Common myeloid progenitor, CD34-positive (primary cell): ENCODE results near the gene C18orf32. TPM values are rescaled to one million over a fixed set of nuclear protein-coding genes. Genes with fewer than 3 reads are reported as not detected.

Source experiments
- CTCF ChIA-PET: fragments of 350-600 bp; sonication (Branson Sonifier 250); formaldehyde crosslinking; loops from one replicate; lab custom pipeline; 2021; ENCODE audit warnings: antibody characterized with exemption; lab: Charles Lee
- POLR2A ChIA-PET: fragments of 350-600 bp; sonication (Branson Sonifier 250); formaldehyde crosslinking; loops from one replicate; lab custom pipeline; 2021; ENCODE audit warnings: antibody characterized with exemption; lab: Charles Lee
- DNase-seq, 3 donors: peaks; one replicate each; pipeline versions ENCODE4 v3.0.0 to v3.0.0-alpha.2; 2013
- H3K27ac ChIP-seq, 2 experiments: 1 replicate in 1 of 2; 2 replicates in 1 of 2; pipeline ENCODE4 v1.7.0; 2013; ENCODE audit warnings: inconsistent platforms in 2 of 2, low read length in 2 of 2, mild to moderate bottlenecking in 2 of 2, low read depth in 1 of 2, moderate library complexity in 1 of 2; ENCODE audit not compliant: severe bottlenecking in 2 of 2, insufficient read depth in 1 of 2, poor library complexity in 1 of 2
- H3K27me3 ChIP-seq, 5 experiments: replicated peaks in 2 of 5; 1 replicate in 3 of 5; 2 replicates in 2 of 5; pipeline versions ENCODE4 v1.6.1 to v1.7.0; 2013; ENCODE audit warnings: low read length in 4 of 5, mild to moderate bottlenecking in 2 of 5, moderate library complexity in 2 of 5, inconsistent platforms in 1 of 5; ENCODE audit not compliant: insufficient read depth in 5 of 5, control insufficient read depth in 4 of 5
- H3K36me3 ChIP-seq, 4 experiments: 1 replicate in 2 of 4; 2 replicates in 2 of 4; pipeline versions ENCODE4 v1.6.1 to v1.7.0; 2013; ENCODE audit warnings: low read length in 3 of 4, control low read depth in 1 of 4, mild to moderate bottlenecking in 1 of 4; ENCODE audit not compliant: control insufficient read depth in 4 of 4, insufficient read depth in 4 of 4
- H3K4me1 ChIP-seq, 4 experiments: 1 replicate in 3 of 4; 2 replicates in 1 of 4; pipeline versions ENCODE4 v1.6.1 to v1.7.1; 2013; ENCODE audit warnings: low read length in 3 of 4, mild to moderate bottlenecking in 3 of 4, control low read depth in 1 of 4, inconsistent platforms in 1 of 4, moderate library complexity in 1 of 4; ENCODE audit not compliant: control insufficient read depth in 4 of 4, insufficient read depth in 4 of 4; ENCODE audit errors: control extremely low read depth in 1 of 4
- H3K4me3 ChIP-seq, 7 experiments: 1 replicate in 4 of 7; 2 replicates in 3 of 7; pipeline versions ENCODE4 v1.5.1 to v1.7.0; 2013; ENCODE audit warnings: mild to moderate bottlenecking in 7 of 7, low read length in 6 of 7, moderate library complexity in 6 of 7, inconsistent platforms in 2 of 7, low read depth in 2 of 7, control low read depth in 1 of 7; ENCODE audit not compliant: insufficient read depth in 4 of 7, control insufficient read depth in 1 of 7; ENCODE audit errors: extremely low read depth in 1 of 7
- H3K9me3 ChIP-seq, 5 experiments: 1 replicate in 4 of 5; 2 replicates in 1 of 5; pipeline versions ENCODE4 v1.6.1 to v1.7.1; 2013; ENCODE audit warnings: low read length in 4 of 5, mild to moderate bottlenecking in 2 of 5, inconsistent platforms in 1 of 5, low read depth in 1 of 5, moderate library complexity in 1 of 5; ENCODE audit not compliant: control insufficient read depth in 4 of 5, insufficient read depth in 2 of 5; ENCODE audit errors: control extremely low read depth in 1 of 5
- WGBS: methylation state at CpG from one replicate; pipeline ENCODE4 v1.1.5; 2013; ENCODE audit not compliant: insufficient coverage; 5-methylcytosine and 5-hydroxymethylcytosine counted together
- polyA plus RNA-seq: library from polyadenylated mRNA; unstranded; fragments of 120-200 nt; gene quantifications from one replicate; pipeline ENCODE4 v1.2.1, GENCODE V29; 2013

The C18orf32 gene
- 37.2 TPM for polyA plus RNA-seq

DNA sequence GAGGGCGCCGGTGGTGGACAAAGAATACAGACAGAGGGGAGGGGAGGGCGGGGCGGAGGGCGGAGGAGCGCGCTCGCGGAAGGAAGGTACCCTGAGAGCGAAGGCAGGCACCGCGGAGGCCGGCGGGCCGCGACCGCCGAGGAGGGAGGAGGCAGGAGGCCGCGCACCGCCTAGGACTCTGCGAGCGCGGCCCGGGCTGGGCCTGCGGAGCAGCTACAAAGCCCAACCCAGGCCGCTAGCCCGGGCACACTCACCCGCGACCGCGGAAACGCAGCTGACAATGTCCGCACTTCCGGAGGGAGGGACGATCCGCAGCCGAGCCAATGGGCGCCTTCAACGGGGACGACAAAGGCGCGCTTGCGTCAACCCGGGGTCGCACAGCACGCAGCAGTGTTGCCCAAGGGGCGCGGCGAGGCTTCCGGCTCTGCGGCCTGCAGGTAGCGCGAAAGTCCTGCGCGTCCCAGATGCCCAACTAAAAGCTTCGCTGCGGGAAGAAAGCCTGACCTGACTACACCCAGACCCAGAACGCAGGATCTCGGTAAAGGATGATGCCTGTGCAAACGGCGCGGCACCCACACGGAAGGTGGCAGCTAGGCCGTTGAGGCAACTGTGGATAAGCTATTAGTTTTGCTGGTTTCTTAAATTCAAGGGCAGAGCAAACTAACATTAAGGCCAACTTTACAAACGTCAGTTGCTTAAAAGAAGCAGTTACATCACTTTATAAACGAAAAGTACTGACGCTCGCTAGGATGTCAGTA lies at the start of gene C18orf32:
C18orf32 (minus strand) TSS at position 282 of the 758 bp plus-strand sequence. CDS start 3,486 bp downstream, outside the sequence.
- peak; percentile 95 to 97 (median 97) for DNase-seq
- ChIA-PET CTCF (interaction anchor here (1.1 to 6.9 kb wide), 4 partner anchors 11 to 36 kb away, joined by 3 to 48 read pairs (median 21); no protein-coding TSS in a partner anchor), POLR2A (interaction anchor here (0.6 to 2.6 kb wide), 5 partner anchors 9 to 161 kb away, joined by 3 to 17 read pairs (median 5); partner anchors contain the start of gene DYM)
- peak within 1 kb of the TSS; percentile 90 to 93 for H3K27ac ChIP-seq
- H3K36me3 ChIP-seq, result peaks cover 13 to 50% (median 31%) of the 10 kb centered on the region in 4 experiments
- WGBS, result 5% methylated on average over 63 of the region's 69 CpGs
- peak within 1 kb of the TSS; percentile 59 to 99 (median 93) for H3K4me3 ChIP-seq
- H3K9me3 ChIP-seq, result no peaks in the 10 kb centered on the region
- H3K4me1 ChIP-seq, result peaks cover 17 to 44% (median 36%) of the 10 kb centered on the region in 4 experiments
- no peaks in the 10 kb centered on the region for H3K27me3 ChIP-seq

DNA sequence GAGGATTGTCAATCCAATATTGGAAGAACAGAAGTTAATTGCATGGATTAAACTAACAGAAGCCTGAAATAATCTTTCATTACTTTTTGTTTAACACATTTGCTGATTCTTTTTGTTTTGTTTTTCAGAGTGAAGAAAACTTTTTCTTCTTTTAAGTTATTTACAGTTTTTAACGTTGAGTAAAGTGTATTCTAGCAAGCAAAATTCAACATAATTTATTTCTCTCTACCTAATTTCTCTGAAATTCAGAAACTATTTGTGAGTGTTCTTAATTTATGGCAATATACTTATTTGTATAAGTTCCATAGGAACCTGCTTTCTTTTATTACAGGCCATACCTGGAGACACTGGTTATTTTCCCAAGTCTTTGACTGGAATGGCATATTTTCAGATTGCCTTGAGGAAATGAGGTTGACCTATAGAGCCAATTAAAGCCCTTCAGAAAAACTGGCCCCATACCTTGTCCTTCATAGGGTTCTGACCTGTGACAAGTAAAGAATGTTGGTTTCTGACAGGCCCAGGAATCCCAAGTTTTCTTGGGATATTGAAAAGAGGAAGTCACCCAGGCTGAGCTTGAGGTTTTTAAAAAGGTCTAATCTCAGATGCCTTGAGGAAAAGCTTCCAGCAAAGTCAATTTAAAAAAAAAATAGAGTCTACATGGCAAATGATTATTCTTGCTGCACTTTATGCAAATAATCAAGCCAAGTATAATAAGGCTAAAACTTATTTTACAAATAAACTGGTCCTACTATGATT lies 48.0 kb upstream of the C18orf32 start:
- Histone ChIP-seq H3K27ac (no peak overlapping the region), H3K4me1 (no peaks in the 10 kb centered on the region), H3K27me3 (no peaks in the 10 kb centered on the region), H3K4me3 (no peak overlapping the region), H3K36me3 (no peaks in the 10 kb centered on the region), H3K9me3 (peaks cover 0 to 3% (median 0%) of the 10 kb centered on the region in 5 experiments)
- POLR2A ChIA-PET, result no interaction called here
- no CpG with 5 or more reads among the region's 1 CpG for WGBS
- DNase-seq, result no peak
- CTCF ChIA-PET, result interaction anchor here (1.1 kb wide), 1 partner anchor 35 kb away, joined by 9 read pairs; no protein-coding TSS in a partner anchor

DNA sequence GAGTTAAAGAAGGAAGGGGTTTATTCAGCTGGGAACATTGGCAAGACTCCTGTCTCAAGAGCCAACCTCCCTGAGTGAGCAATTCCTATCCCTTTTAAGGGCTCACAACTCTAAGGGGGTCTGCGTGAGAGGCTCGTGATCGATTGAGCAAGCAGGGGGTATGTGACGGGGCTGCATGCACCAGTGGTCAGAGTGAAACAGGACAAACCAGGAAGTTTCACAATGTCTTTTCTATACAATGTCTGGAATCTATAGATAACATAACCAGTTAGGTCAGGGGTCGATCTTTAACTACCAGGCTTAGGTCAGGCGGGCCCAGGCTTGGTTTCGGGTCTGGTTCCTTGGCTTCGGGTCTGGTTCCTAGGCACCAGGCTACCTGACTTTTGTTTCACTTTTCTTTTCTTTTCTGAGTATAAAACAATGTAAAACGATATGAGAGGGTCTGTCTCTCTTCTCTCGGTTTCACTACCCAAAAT lies 44.7 kb upstream of the C18orf32 start:
- WGBS, result 80% methylated on average over 4 of the region's 10 CpGs
- POLR2A ChIA-PET, result no interaction called here
- Histone ChIP-seq H3K9me3 (peaks cover 0 to 3% (median 0%) of the 10 kb centered on the region in 5 experiments), H3K4me1 (no peaks in the 10 kb centered on the region), H3K36me3 (no peaks in the 10 kb centered on the region), H3K27me3 (peaks cover 0 to 3% (median 0%) of the 10 kb centered on the region in 5 experiments), H3K27ac (no peak overlapping the region), H3K4me3 (no peak overlapping the region)
- CTCF ChIA-PET, result interaction anchor here (0.6 kb wide), 1 partner anchor 331 kb away, joined by 3 read pairs; no protein-coding TSS in a partner anchor
- no peak for DNase-seq

DNA sequence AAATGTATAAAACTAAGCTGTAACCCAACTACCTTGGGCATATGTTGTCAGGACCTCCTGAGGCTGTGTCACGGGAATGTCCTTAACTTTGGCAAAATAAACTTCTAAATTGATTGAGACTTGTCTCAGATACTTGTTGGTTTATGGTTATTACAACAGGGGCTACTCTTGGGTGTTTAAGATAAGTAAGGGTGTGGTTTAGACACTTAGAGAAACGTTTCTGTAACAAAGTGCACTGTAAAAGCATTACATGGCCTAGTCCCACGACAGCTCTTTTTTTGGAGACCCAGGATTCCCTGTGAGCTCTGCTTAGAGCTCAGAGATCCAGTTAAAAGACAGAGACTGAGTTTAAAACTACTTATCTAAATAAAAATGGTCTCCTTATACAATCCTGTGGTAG lies 42.6 kb upstream of the C18orf32 start:
- no peak overlapping the region for H3K27ac ChIP-seq
- H3K4me3 ChIP-seq, result no peak overlapping the region
- no peaks in the 10 kb centered on the region for H3K9me3 ChIP-seq
- H3K27me3 ChIP-seq, result peaks cover 0 to 3% (median 0%) of the 10 kb centered on the region in 5 experiments
- WGBS, result 93% methylated on average over 3 of the region's 3 CpGs
- H3K4me1 ChIP-seq, result no peaks in the 10 kb centered on the region
- no peaks in the 10 kb centered on the region for H3K36me3 ChIP-seq
- no peak for DNase-seq
- CTCF ChIA-PET, result no interaction called here
- POLR2A ChIA-PET, result no interaction called here

DNA sequence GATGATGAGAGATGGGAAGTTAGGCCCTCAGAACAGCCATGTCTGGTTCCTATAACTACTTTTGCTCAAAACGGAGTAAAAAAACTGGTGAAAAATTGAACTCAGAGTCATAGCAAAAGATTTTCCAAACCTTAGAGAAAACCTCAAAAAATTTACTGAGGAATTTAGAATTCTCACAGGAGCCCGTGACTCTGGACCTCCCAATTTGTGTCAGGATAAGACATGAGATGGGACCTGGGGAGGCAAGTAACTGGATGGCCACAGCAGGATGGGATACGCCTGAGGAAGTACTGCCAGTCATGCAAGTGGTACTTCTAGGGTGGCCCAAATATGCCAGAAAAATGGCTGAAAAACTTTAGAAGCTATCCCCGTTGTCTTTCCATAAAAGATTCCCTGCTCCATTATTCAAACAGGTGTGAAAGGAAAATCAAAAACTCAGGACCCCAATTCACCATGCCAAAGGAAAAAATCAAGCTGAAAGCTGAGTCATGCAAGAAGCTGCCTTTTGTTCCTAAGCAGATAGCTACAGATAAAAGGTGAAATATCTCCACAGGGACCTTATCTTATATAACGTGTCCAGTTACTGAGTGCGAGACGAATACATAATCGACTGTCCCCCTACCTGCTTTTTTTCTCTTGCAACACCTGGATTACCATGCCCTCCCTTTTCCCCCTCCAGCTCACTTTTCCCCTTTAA lies 40.7 kb upstream of the C18orf32 start:
- no peaks in the 10 kb centered on the region for H3K9me3 ChIP-seq
- no peaks in the 10 kb centered on the region for H3K4me1 ChIP-seq
- ChIA-PET POLR2A (no interaction called here), CTCF (no interaction called here)
- peaks cover 0 to 3% (median 1%) of the 10 kb centered on the region in 5 experiments for H3K27me3 ChIP-seq
- no peak overlapping the region for H3K4me3 ChIP-seq
- no peaks in the 10 kb centered on the region for H3K36me3 ChIP-seq
- 84% methylated on average over 7 of the region's 8 CpGs for WGBS
- no peak overlapping the region for H3K27ac ChIP-seq
- DNase-seq, result no peak

DNA sequence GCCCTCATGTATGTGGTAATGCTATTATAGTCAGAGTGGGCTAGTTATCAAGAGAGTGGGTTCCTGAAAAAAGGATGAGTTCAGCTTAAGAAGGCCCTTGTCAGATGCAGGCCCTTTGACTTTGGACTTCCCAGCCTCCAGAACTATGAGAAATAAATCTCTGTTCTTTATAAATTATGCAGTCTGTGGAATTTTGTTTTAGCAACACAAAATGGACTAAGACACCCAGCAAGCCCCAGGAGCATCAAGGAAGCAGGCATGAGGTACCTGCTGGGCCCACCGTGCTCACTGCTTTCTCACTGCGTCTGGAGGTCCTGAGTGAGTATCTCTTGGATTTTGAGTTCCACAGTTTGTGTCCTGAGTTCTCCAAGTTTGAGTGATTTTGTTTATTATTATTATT lies 38.9 kb upstream of the C18orf32 start:
- Histone ChIP-seq H3K36me3 (no peaks in the 10 kb centered on the region), H3K27me3 (peaks cover 0 to 3% (median 1%) of the 10 kb centered on the region in 5 experiments), H3K27ac (no peak overlapping the region), H3K9me3 (no peaks in the 10 kb centered on the region), H3K4me3 (no peak overlapping the region), H3K4me1 (no peaks in the 10 kb centered on the region)
- no peak for DNase-seq
- CTCF ChIA-PET, result no interaction called here
- POLR2A ChIA-PET, result no interaction called here
- WGBS, result 89% methylated on average over 1 of the region's 2 CpGs
